ENCODE measurements around the gene TENM3. TPM values are rescaled to one million over a fixed set of nuclear protein-coding genes. Genes with fewer than 3 reads are reported as not detected.
A peak's percentile ranks its signal among the peaks of the same experiment; 100 is the strongest.

The TENM3 gene
- polyA plus RNA-seq, 1 experiment: 54.9 TPM

DNA sequence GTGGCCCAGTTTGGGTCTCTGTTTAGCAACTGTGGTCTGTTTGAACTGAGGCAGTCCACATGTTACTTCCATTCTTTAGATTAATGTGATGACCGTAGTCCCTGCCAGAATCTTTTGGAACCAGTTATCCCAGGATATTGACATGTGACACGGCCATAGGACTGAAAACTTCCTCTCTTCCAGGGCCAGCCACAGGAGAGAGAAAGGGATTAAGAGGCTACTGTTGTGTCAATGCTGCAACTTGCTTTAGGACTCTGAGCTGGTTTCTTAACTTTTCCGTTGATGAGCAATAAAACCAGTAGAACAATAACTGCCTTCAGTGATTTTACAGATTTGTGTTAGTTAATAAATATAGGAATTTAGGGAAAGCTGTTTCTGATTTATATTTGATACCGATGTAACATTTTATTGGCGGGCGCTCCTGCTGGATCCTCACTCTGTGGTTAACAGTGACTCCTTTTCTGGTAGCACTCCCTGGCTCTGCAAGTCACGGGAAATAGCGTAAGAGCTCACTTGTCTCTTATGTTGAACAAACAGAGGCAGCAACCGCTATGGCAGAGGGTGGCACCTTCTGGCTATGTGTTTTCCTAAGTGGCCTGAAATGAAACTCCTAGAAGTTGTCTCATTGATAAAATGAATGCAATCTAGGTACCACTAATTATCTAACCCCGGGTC lies 2.5 kb downstream of the TENM3 start:
- Histone ChIP-seq H3K9me3 (ENCODE audit: control insufficient read depth, insufficient read depth, low read length) (no peaks in the 10 kb centered on the region), H3K27me3 (ENCODE audit: control insufficient read depth, insufficient read depth, low read length) (no peaks in the 10 kb centered on the region), H3K27ac (ENCODE audit: low read depth, low read length) (peak overlapping the region; percentile 42), H3K4me3 (ENCODE audit: low read depth, low read length) (no peak overlapping the region; the same call in 1 of the 2 replicates)
- ChIA-PET CTCF (interaction anchor here (1.0 kb wide), 1 partner anchor 679 kb away, joined by 3 read pairs; no protein-coding TSS in a partner anchor), POLR2A (no interaction called here)
- TF ChIP-seq, protein P1, sequence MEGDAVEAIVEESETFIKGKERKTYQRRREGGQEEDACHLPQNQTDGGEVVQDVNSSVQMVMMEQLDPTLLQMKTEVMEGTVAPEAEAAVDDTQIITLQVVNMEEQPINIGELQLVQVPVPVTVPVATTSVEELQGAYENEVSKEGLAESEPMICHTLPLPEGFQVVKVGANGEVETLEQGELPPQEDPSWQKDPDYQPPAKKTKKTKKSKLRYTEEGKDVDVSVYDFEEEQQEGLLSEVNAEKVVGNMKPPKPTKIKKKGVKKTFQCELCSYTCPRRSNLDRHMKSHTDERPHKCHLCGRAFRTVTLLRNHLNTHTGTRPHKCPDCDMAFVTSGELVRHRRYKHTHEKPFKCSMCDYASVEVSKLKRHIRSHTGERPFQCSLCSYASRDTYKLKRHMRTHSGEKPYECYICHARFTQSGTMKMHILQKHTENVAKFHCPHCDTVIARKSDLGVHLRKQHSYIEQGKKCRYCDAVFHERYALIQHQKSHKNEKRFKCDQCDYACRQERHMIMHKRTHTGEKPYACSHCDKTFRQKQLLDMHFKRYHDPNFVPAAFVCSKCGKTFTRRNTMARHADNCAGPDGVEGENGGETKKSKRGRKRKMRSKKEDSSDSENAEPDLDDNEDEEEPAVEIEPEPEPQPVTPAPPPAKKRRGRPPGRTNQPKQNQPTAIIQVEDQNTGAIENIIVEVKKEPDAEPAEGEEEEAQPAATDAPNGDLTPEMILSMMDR (IDR thresholded peaks at IDR 0.05; ENCODE audit: low read depth, low read length): no peak
- DNase-seq (ENCODE audit: low read depth, low spot score): no peak

DNA sequence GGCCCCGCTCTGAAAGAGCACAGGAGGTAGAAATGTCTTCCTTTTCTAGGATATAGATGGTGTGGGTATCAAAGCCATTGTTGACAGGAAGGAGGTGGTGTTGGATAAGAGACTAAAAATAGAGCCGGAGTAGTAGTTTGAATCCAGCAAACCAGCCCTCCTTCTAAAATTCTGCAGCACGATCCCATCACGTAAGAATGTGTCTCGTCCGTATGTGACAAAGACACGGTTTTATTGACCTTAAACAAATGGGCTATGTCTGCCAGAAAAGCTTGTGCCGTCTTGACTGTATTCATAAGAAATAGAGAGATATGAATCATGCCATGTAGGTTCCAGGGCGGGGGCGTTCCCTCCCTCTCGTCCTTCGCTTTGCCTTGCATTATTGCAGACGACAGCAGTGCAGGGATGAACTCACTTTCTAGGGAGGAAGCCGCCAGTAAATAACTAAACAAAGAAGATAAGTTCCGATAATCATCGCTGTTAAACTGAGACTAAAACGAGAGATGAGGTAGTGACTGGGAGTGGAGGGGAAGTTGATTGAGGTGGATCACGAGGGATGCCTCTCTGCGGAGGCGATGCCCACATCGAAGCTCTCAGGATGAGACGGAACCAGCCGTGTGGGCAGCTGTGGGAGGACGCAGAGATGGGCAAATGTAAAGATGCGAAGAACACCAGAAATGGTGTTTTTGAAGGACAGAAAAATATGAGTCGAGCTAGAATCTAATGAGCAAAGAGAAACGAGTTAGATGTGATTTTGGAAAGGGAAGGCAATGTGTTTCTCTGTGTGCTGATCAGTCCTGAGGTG lies 3.4 kb downstream of the TENM3 start:
- POLR2A ChIA-PET: no interaction called here
- peak overlapping the region; percentile 39 for H3K4me3 ChIP-seq (ENCODE audit: low read depth, low read length)
- H3K27ac ChIP-seq (ENCODE audit: low read depth, low read length): peak overlapping the region; percentile 42
- no peaks in the 10 kb centered on the region for H3K27me3 ChIP-seq (ENCODE audit: control insufficient read depth, insufficient read depth, low read length)
- TF ChIP-seq, protein P1 (IDR thresholded peaks at IDR 0.05; ENCODE audit: low read depth, low read length): no peak; the same call in 1 of the 2 replicates
- DNase-seq (ENCODE audit: low read depth, low spot score): no peak
- CTCF ChIA-PET: no interaction called here
- no peaks in the 10 kb centered on the region for H3K9me3 ChIP-seq (ENCODE audit: control insufficient read depth, insufficient read depth, low read length)

DNA sequence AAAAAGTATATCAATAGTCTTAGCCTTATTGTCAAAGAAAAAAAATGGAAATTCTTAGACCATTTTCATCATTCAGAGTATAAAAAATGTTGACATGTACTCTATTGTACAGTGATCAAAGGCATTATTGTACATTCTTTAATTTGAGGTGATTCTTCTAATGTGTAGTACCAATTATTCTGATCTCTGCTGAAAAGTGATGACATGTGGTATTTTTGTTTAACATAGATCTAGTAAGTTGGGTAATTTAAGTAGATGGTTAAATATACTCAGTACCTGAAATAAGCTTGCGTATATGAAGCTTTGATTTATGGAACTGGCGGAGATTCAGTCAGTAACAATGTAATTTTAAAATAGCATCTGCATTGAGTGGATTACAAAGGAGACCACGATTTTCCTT lies 5.1 kb downstream of the TENM3 start:
- ChIA-PET CTCF (interaction anchor here (1.0 kb wide), 1 partner anchor 558 kb away, joined by 4 read pairs; no protein-coding TSS in a partner anchor), POLR2A (no interaction called here)
- TF ChIP-seq, protein P1 (IDR thresholded peaks at IDR 0.05; ENCODE audit: low read depth, low read length): no peak
- no peak for DNase-seq (ENCODE audit: low read depth, low spot score)
- no peak overlapping the region for H3K4me3 ChIP-seq (ENCODE audit: low read depth, low read length)
- H3K27ac ChIP-seq (ENCODE audit: low read depth, low read length): no peak overlapping the region
- H3K27me3 ChIP-seq (ENCODE audit: control insufficient read depth, insufficient read depth, low read length): no peaks in the 10 kb centered on the region
- H3K9me3 ChIP-seq (ENCODE audit: control insufficient read depth, insufficient read depth, low read length): no peaks in the 10 kb centered on the region

DNA sequence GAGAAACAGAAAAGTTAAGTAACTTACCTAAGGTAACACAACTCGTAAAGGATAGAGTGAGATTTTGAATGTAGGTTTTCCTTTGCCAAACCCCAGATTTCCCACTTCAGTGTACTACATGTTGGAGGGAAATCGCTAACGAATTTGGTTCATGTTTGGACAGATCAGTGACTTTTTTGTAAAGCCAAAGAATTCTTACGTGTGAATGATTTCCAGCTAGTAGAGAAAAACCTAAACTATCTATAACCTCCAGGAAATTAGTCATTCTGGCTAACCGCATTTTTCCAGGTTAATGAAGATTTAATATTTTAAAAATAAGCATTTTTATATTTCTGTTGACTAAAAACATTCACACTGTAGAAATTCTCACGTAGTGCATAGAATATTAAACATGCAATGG lies 7.2 kb downstream of the TENM3 start:
- no peaks in the 10 kb centered on the region for H3K9me3 ChIP-seq (ENCODE audit: control insufficient read depth, insufficient read depth, low read length)
- TF ChIP-seq, protein P1 (IDR thresholded peaks at IDR 0.05; ENCODE audit: low read depth, low read length): no peak
- H3K4me3 ChIP-seq (ENCODE audit: low read depth, low read length): no peak overlapping the region
- DNase-seq (ENCODE audit: low read depth, low spot score): no peak
- ChIA-PET CTCF (no interaction called here), POLR2A (no interaction called here)
- no peak overlapping the region for H3K27ac ChIP-seq (ENCODE audit: low read depth, low read length)
- no peaks in the 10 kb centered on the region for H3K27me3 ChIP-seq (ENCODE audit: control insufficient read depth, insufficient read depth, low read length)

DNA sequence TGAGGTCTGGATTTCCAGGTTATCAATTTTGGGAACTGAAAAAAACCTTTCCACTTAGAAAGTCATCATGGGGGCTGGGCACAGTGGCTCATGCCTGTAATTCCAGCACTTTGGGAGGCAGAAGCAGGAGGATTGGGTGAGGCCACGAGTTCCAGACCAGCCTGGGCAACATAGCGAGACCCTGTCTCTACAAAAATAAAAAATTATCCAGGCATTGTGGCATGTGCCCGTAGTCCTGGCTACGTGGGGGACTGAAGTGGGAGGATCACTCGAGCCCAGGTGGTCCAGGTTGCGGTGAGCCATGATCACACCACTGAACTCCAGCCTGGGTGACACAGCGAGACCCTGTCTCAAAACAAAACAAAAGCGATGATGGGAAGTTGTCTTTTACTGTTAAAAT lies 7.9 kb downstream of the TENM3 start:
- TF ChIP-seq, protein P1 (IDR thresholded peaks at IDR 0.05; ENCODE audit: low read depth, low read length): no peak
- no peaks in the 10 kb centered on the region for H3K27me3 ChIP-seq (ENCODE audit: control insufficient read depth, insufficient read depth, low read length)
- no peak for DNase-seq (ENCODE audit: low read depth, low spot score)
- H3K27ac ChIP-seq (ENCODE audit: low read depth, low read length): no peak overlapping the region
- ChIA-PET CTCF (no interaction called here), POLR2A (no interaction called here)
- no peak overlapping the region for H3K4me3 ChIP-seq (ENCODE audit: low read depth, low read length)
- no peaks in the 10 kb centered on the region for H3K9me3 ChIP-seq (ENCODE audit: control insufficient read depth, insufficient read depth, low read length)
